H1 (cell line): Measurements from ENCODE around the gene DNAJB1. TPM values are rescaled to one million over a fixed set of nuclear protein-coding genes. Genes with fewer than 3 reads are reported as not detected.

Source experiments
- CTCF ChIA-PET: fragments of 300-600 bp; sonication (Branson Sonifier 250); formaldehyde crosslinking; loops from one replicate; lab custom pipeline; 2021; ENCODE audit not compliant: partially characterized antibody; lab: Charles Lee
- POLR2A ChIA-PET: fragments of 300-600 bp; sonication (Branson Sonifier 250); formaldehyde crosslinking; loops from one replicate; lab custom pipeline; 2021; ENCODE audit warnings: inconsistent platforms; ENCODE audit not compliant: partially characterized antibody; lab: Charles Lee
- DNase-seq, 2 experiments: peaks; one replicate each; pipeline versions ENCODE4 v3.0.0 to v3.0.0-alpha.2; 2010 to 2022; ENCODE audit warnings: low spot score in 2 of 2, low read depth in 1 of 2, mixed read lengths in 1 of 2
- FAIRE-seq: peaks from 2 replicates; lab custom pipeline; 2011; peaks lifted over from hg19 to GRCh38; lab: Jason Lieb, UNC
- H2AFZ ChIP-seq: 2 replicates; pipeline ENCODE4 v1.8.1; 2012; ENCODE audit warnings: low read length, inconsistent platforms
- H2AK5ac ChIP-seq: 2 replicates; pipeline ENCODE4 v1.6.1; 2013; ENCODE audit warnings: low read depth, low read length
- H2BK120ac ChIP-seq: replicated peaks from 2 replicates; pipeline ENCODE3; 2013; ENCODE audit warnings: low read depth, low read length, inconsistent platforms
- H2BK12ac ChIP-seq: 2 replicates; pipeline ENCODE4 v1.6.1; 2013; ENCODE audit warnings: low read depth, low read length
- H2BK15ac ChIP-seq: 2 replicates; pipeline ENCODE4 v1.6.1; 2013; ENCODE audit warnings: low read length
- H2BK20ac ChIP-seq: 2 replicates; pipeline ENCODE4 v1.6.1; 2013; ENCODE audit warnings: low read length
- H2BK5ac ChIP-seq: 2 replicates; pipeline ENCODE4 v1.6.1; 2013; ENCODE audit warnings: low read depth, low read length
- H3K14ac ChIP-seq: 2 replicates; pipeline ENCODE4 v1.6.1; 2013; ENCODE audit warnings: inconsistent platforms; ENCODE audit not compliant: insufficient read length
- H3K18ac ChIP-seq: 2 replicates; pipeline ENCODE4 v1.6.1; 2013; ENCODE audit warnings: low read length; ENCODE audit errors: extremely low read depth
- H3K23ac ChIP-seq: 2 replicates; pipeline ENCODE4 v1.6.1; 2013; ENCODE audit warnings: inconsistent platforms; ENCODE audit not compliant: insufficient read length
- H3K23me2 ChIP-seq: 2 replicates; pipeline ENCODE4 v1.6.1; 2013; ENCODE audit warnings: low read depth, low read length
- H3K27ac ChIP-seq: 2 replicates; pipeline ENCODE4 v1.6.1; 2011; ENCODE audit warnings: low read depth, low read length, inconsistent platforms
- H3K27me3 ChIP-seq, 4 experiments: replicated peaks in 1 of 4; 1 replicate in 1 of 4; 2 replicates in 3 of 4; pipeline versions ENCODE4 v1.6.1 to v1.8.1; 2011 to 2013; ENCODE audit warnings: low read length in 3 of 4, mild to moderate bottlenecking in 3 of 4, inconsistent platforms in 2 of 4, mixed read lengths in 2 of 4, moderate library complexity in 1 of 4; ENCODE audit not compliant: control insufficient read depth in 3 of 4, insufficient read depth in 3 of 4; ENCODE audit errors: extremely low read depth in 1 of 4
- H3K36me3 ChIP-seq, 4 experiments: 2 replicates each; pipeline versions ENCODE4 v1.6.1 to v1.8.1; 2011 to 2013; ENCODE audit warnings: mild to moderate bottlenecking in 4 of 4, low read length in 3 of 4, moderate library complexity in 2 of 4, control low read depth in 1 of 4, inconsistent platforms in 1 of 4; ENCODE audit not compliant: insufficient read depth in 4 of 4, control insufficient read depth in 2 of 4
- H3K4ac ChIP-seq: replicated peaks from 2 replicates; pipeline ENCODE3; 2013; ENCODE audit warnings: low read length, low read depth, mixed read lengths, inconsistent platforms; ENCODE audit not compliant: insufficient read length
- H3K4me1 ChIP-seq, 4 experiments: replicated peaks in 1 of 4; 1 replicate in 1 of 4; 2 replicates in 3 of 4; pipeline versions ENCODE4 v1.6.1 to v1.8.1; 2011 to 2013; ENCODE audit warnings: low read length in 3 of 4, inconsistent platforms in 2 of 4, mixed read lengths in 1 of 4; ENCODE audit not compliant: insufficient read depth in 4 of 4, control insufficient read depth in 3 of 4
- H3K4me2 ChIP-seq, 2 experiments: 2 replicates each; pipeline versions ENCODE4 v1.6.1 to v1.8.1; 2011 to 2013; ENCODE audit warnings: low read depth in 2 of 2, low read length in 2 of 2, control low read depth in 1 of 2, inconsistent platforms in 1 of 2, mild to moderate bottlenecking in 1 of 2; ENCODE audit not compliant: insufficient read depth in 1 of 2
- H3K4me3 ChIP-seq, 4 experiments: fragments of 200-600, 300-600 bp in 1 of 4; sonication (generic), shearing (Covaris generic), sonication (Bioruptor Twin) in 1 of 4; 2 replicates each; pipeline versions ENCODE4 v1.5.1 to v1.8.1; 2011 to 2016; ENCODE audit warnings: low read length in 4 of 4, low read depth in 3 of 4, control low read depth in 2 of 4, inconsistent platforms in 2 of 4, mild to moderate bottlenecking in 2 of 4, mixed read lengths in 1 of 4, moderate library complexity in 1 of 4; ENCODE audit not compliant: insufficient read depth in 2 of 4; ENCODE audit errors: extremely low read depth in 1 of 4
- H3K56ac ChIP-seq: replicated peaks from 2 replicates; pipeline ENCODE3; 2013; ENCODE audit warnings: low read depth, mild to moderate bottlenecking, mixed read lengths, low read length, inconsistent platforms; ENCODE audit not compliant: insufficient read length
- H3K79me1 ChIP-seq: 2 replicates; pipeline ENCODE4 v1.6.1; 2013; ENCODE audit warnings: low read depth, low read length, control low read depth
- H3K79me2 ChIP-seq, 2 experiments: 2 replicates each; pipeline versions ENCODE4 v1.6.1 to v1.8.1; 2012 to 2013; ENCODE audit warnings: low read length in 2 of 2, mild to moderate bottlenecking in 2 of 2, inconsistent platforms in 1 of 2; ENCODE audit not compliant: insufficient read depth in 2 of 2, control insufficient read depth in 1 of 2
- H3K9ac ChIP-seq, 4 experiments: replicated peaks in 1 of 4; 1 replicate in 1 of 4; 2 replicates in 3 of 4; pipeline versions ENCODE4 v1.6.1 to v1.8.1; 2011 to 2013; ENCODE audit warnings: low read depth in 3 of 4, low read length in 3 of 4, control low read depth in 2 of 4, mild to moderate bottlenecking in 2 of 4, moderate library complexity in 2 of 4, inconsistent platforms in 1 of 4; ENCODE audit errors: extremely low read depth in 1 of 4
- H3K9me3 ChIP-seq, 2 experiments: 2 replicates each; pipeline versions ENCODE4 v1.6.1 to v1.8.1; 2012 to 2013; ENCODE audit warnings: mild to moderate bottlenecking in 2 of 2, moderate library complexity in 2 of 2, control low read depth in 1 of 2, inconsistent platforms in 1 of 2, low read depth in 1 of 2, low read length in 1 of 2, mixed read lengths in 1 of 2; ENCODE audit not compliant: insufficient read depth in 2 of 2
- H4K20me1 ChIP-seq, 2 experiments: replicated peaks in 1 of 2; 2 replicates each; pipeline versions ENCODE3 to v1.8.1; 2011 to 2013; ENCODE audit warnings: inconsistent platforms in 2 of 2, low read length in 2 of 2, mild to moderate bottlenecking in 1 of 2; ENCODE audit not compliant: insufficient read depth in 2 of 2, control insufficient read depth in 1 of 2
- H4K5ac ChIP-seq: 2 replicates; pipeline ENCODE4 v1.6.1; 2013; ENCODE audit warnings: low read length, low read depth, mixed read lengths, inconsistent platforms; ENCODE audit not compliant: insufficient read length
- H4K8ac ChIP-seq: 2 replicates; pipeline ENCODE4 v1.8.0; 2013; ENCODE audit warnings: mild to moderate bottlenecking, moderate library complexity, low read length, inconsistent platforms; ENCODE audit not compliant: insufficient read depth; ENCODE audit errors: extremely low read depth
- H4K91ac ChIP-seq: replicated peaks from 2 replicates; pipeline ENCODE3; 2013; ENCODE audit warnings: low read length, mixed read lengths, inconsistent platforms; ENCODE audit not compliant: insufficient read length
- CTCF ChIP-seq, 3 experiments: IDR thresholded peaks; 1 replicate in 2 of 3; 2 replicates in 1 of 3; pipeline versions ENCODE4 v1.5.1 to v1.6.1; 2011; ENCODE audit warnings: low read length in 3 of 3, mild to moderate bottlenecking in 3 of 3, inconsistent platforms in 2 of 3, low read depth in 1 of 3, moderate library complexity in 1 of 3; ENCODE audit not compliant: insufficient read depth in 1 of 3; ENCODE audit errors: control extremely low read depth in 1 of 3
- MAX ChIP-seq: IDR thresholded peaks from 2 replicates; pipeline ENCODE4 v1.6.1; 2012; ENCODE audit warnings: inconsistent platforms
- RAD21 ChIP-seq, 2 experiments: IDR thresholded peaks in 1 of 2; conservative IDR thresholded peaks in 1 of 2; 2 replicates each; pipeline ENCODE4 v1.6.1; 2011; ENCODE audit warnings: low read depth in 2 of 2, low read length in 2 of 2, improper control_type of control experiment in 1 of 2, inconsistent platforms in 1 of 2, mild to moderate bottlenecking in 1 of 2, moderate library complexity in 1 of 2
- WGBS, 2 experiments: shearing (Covaris generic) in 1 of 2; methylation state at CpG; one replicate each; pipeline versions ENCODE4 v1.1.6 to v1.1.7; 2013 to 2015; ENCODE audit warnings: low lambda C conversion rate in 2 of 2, mixed read lengths in 2 of 2, inconsistent platforms in 1 of 2, low coverage in 1 of 2, missing lambda C conversion rate in 1 of 2; ENCODE audit not compliant: insufficient replicate concordance in 2 of 2, insufficient coverage in 1 of 2, insufficient read length in 1 of 2; ENCODE audit errors: extremely low coverage in 1 of 2, missing lambda C conversion rate in 1 of 2; 5-methylcytosine and 5-hydroxymethylcytosine counted together
- polyA plus RNA-seq, 7 experiments: library from polyadenylated mRNA; depleted of rRNA in 3 of 7; stranded (reverse) in 5 of 7; unstranded in 2 of 7; fragments of >200 nt in 5 of 7; fragments of 200-250 nt in 2 of 7; gene quantifications; 1 replicate in 5 of 7; 2 replicates in 1 of 7; 4 replicates in 1 of 7; pipeline versions ENCODE4 v1.2.1 to v1.2.3, GENCODE V29; 2011 to 2013; ENCODE audit warnings: missing spikeins in 2 of 7, mixed read lengths in 2 of 7
- total RNA-seq: library from RNA; stranded (reverse); fragmentation: NEBNext Ultra II Directional; extraction: Animal tissue kit (Norgen Biotek cat#: 25700); gene quantifications from 2 replicates; pipeline ENCODE4 v1.2.1, GENCODE V29; 2021

The DNAJB1 gene
- total and polyA plus RNA-seq, 2 of the 8 experiments (the other 6 are each of a cell fraction or from before 2014, with no cell fraction given) = 62.9 to 64.3 TPM

GRCh38 chr19:14516048-14516534, 2.1 kb downstream of the DNAJB1 start:
- TF ChIP-seq CTCF (IDR thresholded peaks at IDR 0.05; ENCODE audit: control extremely low read depth in 1 of 3, insufficient read depth in 1 of 3, low read depth in 1 of 3, low read length in 3 of 3) (peak; percentile 17 to 32 (median 28); a peak in 3 of 4 replicates), RAD21 (IDR thresholded peaks at IDR 0.05 in 1 of 2, conservative IDR thresholded peaks at IDR 0.05 in 1 of 2; ENCODE audit: low read depth in 2 of 2, low read length in 2 of 2) (0 out of 4 replicates have a peak, but pooled peaks of 1 of the 2 experiments have one; percentile 13), MAX (no peak)
- H2AK5ac ChIP-seq = no peak overlapping the region
- H3K4me3 ChIP-seq = peak overlapping the region in 3 of 4 experiments; percentile 11 to 84 (median 76); a peak in 5 of 8 replicates
- peak overlapping the region; percentile 66; the same call in 1 of the 2 replicates for H2BK5ac ChIP-seq
- no peak overlapping the region for H2BK20ac ChIP-seq
- no peak overlapping the region for H3K27ac ChIP-seq
- H3K23me2 ChIP-seq = peaks cover 3% of the 10 kb centered on the region; the same call in 1 of the 2 replicates
- H4K8ac ChIP-seq = no peak overlapping the region; the same call in 1 of the 2 replicates
- no peak overlapping the region for H3K9ac ChIP-seq
- H3K56ac ChIP-seq = no peak overlapping the region
- POLR2A ChIA-PET = interaction anchor here (3.1 to 3.7 kb wide), 4 partner anchors 11 to 43 kb away, joined by 13 to 30 read pairs (median 17); partner anchors contain the start of gene GIPC1
- H4K91ac ChIP-seq = no peak overlapping the region
- FAIRE-seq (no peak), DNase-seq (no peak)
- H4K20me1 ChIP-seq = peaks cover 7 to 24% of the 10 kb centered on the region in 2 experiments
- H3K4ac ChIP-seq = no peak overlapping the region
- peaks cover 7 to 24% of the 10 kb centered on the region in 2 experiments; a peak in 3 of 4 replicates for H3K79me2 ChIP-seq
- no peak overlapping the region for H2BK120ac ChIP-seq
- H3K4me1 ChIP-seq = peaks cover 0 to 8% (median 4%) of the 10 kb centered on the region in 4 experiments; a peak in 3 of 7 replicates
- no peak overlapping the region for H2AFZ ChIP-seq
- no peak overlapping the region for H3K18ac ChIP-seq
- CTCF ChIA-PET = interaction anchor here (1.4 to 1.8 kb wide), 4 partner anchors 9 to 41 kb away, joined by 3 to 5 read pairs (median 4); no protein-coding TSS in a partner anchor
- H3K4me2 ChIP-seq = peak overlapping the region; percentile 78 to 96; a peak in 3 of 4 replicates
- no peaks in the 10 kb centered on the region for H3K27me3 ChIP-seq
- no peak overlapping the region for H3K14ac ChIP-seq
- H3K79me1 ChIP-seq = peaks cover 14% of the 10 kb centered on the region
- no peak overlapping the region for H2BK12ac ChIP-seq
- H2BK15ac ChIP-seq = no peak overlapping the region
- WGBS, 2 experiments = 85% methylated on average over 15 of the region's 15 CpGs; no CpG with 5 or more reads in 1 of the 2 experiments
- no peak overlapping the region for H4K5ac ChIP-seq
- H3K9me3 ChIP-seq = no peaks in the 10 kb centered on the region
- H3K23ac ChIP-seq = no peak overlapping the region
- peaks cover 10 to 28% (median 17%) of the 10 kb centered on the region in 4 experiments for H3K36me3 ChIP-seq
